Osteoblast (primary cell): Measurements from ENCODE around the gene MAPKAP1. TPM values are rescaled to one million over a fixed set of nuclear protein-coding genes. Genes with fewer than 3 reads are reported as not detected.

ENCODE experiments used
- DNase-seq: peaks from one replicate; pipeline ENCODE4 v3.0.0; 2011; ENCODE audit warnings: low spot score, mixed read lengths; ENCODE audit not compliant: insufficient read length; ENCODE audit errors: missing footprints
- H2AFZ ChIP-seq: 2 replicates; pipeline ENCODE4 v1.6.0; 2011; ENCODE audit warnings: mild to moderate bottlenecking, low read length
- H3K27ac ChIP-seq: 2 replicates; pipeline ENCODE4 v1.5.1; 2011; ENCODE audit warnings: mild to moderate bottlenecking, low read depth, low read length, moderate library complexity
- H3K27me3 ChIP-seq: 2 replicates; pipeline ENCODE4 v1.6.0; 2012; ENCODE audit warnings: mild to moderate bottlenecking, control low read depth, inconsistent platforms, low read length, moderate library complexity; ENCODE audit not compliant: insufficient read depth
- H3K36me3 ChIP-seq: 2 replicates; pipeline ENCODE4 v1.5.1; 2011; ENCODE audit warnings: mild to moderate bottlenecking, low read length, control low read depth, moderate library complexity; ENCODE audit not compliant: insufficient read depth
- H3K4me1 ChIP-seq: 2 replicates; pipeline ENCODE4 v1.5.1; 2011; ENCODE audit warnings: mild to moderate bottlenecking, low read length, control low read depth, moderate library complexity; ENCODE audit not compliant: insufficient read depth
- H3K4me2 ChIP-seq: 2 replicates; pipeline ENCODE4 v1.6.0; 2011; ENCODE audit warnings: mild to moderate bottlenecking, low read length; ENCODE audit not compliant: insufficient read depth
- H3K4me3 ChIP-seq: fragments of 200-600 bp; sonication (generic); 3 replicates; pipeline ENCODE4 v1.5.1; 2012; ENCODE audit warnings: mild to moderate bottlenecking, low read length, inconsistent platforms; ENCODE audit not compliant: insufficient read depth
- H3K79me2 ChIP-seq: 2 replicates; pipeline ENCODE4 v1.6.0; 2012; ENCODE audit warnings: mild to moderate bottlenecking, low read length, control low read depth, inconsistent platforms; ENCODE audit not compliant: insufficient read depth
- H3K9me3 ChIP-seq: 2 replicates; pipeline ENCODE4 v1.5.1; 2011; ENCODE audit warnings: low read depth, low read length, control low read depth
- H4K20me1 ChIP-seq: 2 replicates; pipeline ENCODE4 v1.6.0; 2012; ENCODE audit warnings: mild to moderate bottlenecking, low read length, control low read depth; ENCODE audit not compliant: insufficient read depth
- CTCF ChIP-seq: IDR thresholded peaks from 2 replicates; pipeline ENCODE4 v1.5.1; 2011; ENCODE audit warnings: mild to moderate bottlenecking, low read depth, low read length, moderate library complexity; ENCODE audit errors: extremely low read depth
- total RNA-seq: library from RNA; depleted of rRNA; stranded (reverse); fragments of >200 nt; gene quantifications from 2 replicates; pipeline ENCODE4 v1.2.3, GENCODE V29; 2012

Gene MAPKAP1
- total RNA-seq, 1 donor: 72.4 TPM

- peaks cover 73% of the 10 kb centered on the region for H3K79me2 ChIP-seq
- peak overlapping the region; percentile 46 for H3K4me3 ChIP-seq
Measured at GRCh38 chr9:125649826-125650225, 57.2 kb downstream of the MAPKAP1 start.

GRCh38 chr9:125649315-125649714 lies 57.7 kb downstream of the MAPKAP1 start:
- peaks cover 59% of the 10 kb centered on the region for H3K4me1 ChIP-seq
- H3K4me3 ChIP-seq: peak overlapping the region; percentile 46
- peaks cover 73% of the 10 kb centered on the region for H3K79me2 ChIP-seq

More at GRCh38 chr9:125649826-125650225, 57.2 kb downstream of the MAPKAP1 start:
- no peak for TF ChIP-seq CTCF
- Histone ChIP-seq H3K4me2 (peak overlapping the region; percentile 82), H3K36me3 (peaks cover 5% of the 10 kb centered on the region), H3K27ac (peak overlapping the region; percentile 95), H3K9me3 (no peaks in the 10 kb centered on the region), H4K20me1 (no peaks in the 10 kb centered on the region), H3K27me3 (no peaks in the 10 kb centered on the region), H3K4me1 (peaks cover 62% of the 10 kb centered on the region), H2AFZ (no peak overlapping the region)
- DNase-seq: no peak

GRCh38 chr9:125648294-125648693 lies 58.7 kb downstream of the MAPKAP1 start:
- Histone ChIP-seq H4K20me1 (no peaks in the 10 kb centered on the region), H3K27ac (peak overlapping the region; percentile 70), H3K36me3 (peaks cover 5% of the 10 kb centered on the region), H3K4me1 (peaks cover 57% of the 10 kb centered on the region), H2AFZ (no peak overlapping the region), H3K79me2 (peaks cover 73% of the 10 kb centered on the region), H3K9me3 (no peaks in the 10 kb centered on the region), H3K4me2 (peak overlapping the region; percentile 23), H3K27me3 (no peaks in the 10 kb centered on the region), H3K4me3 (no peak overlapping the region)
- TF ChIP-seq CTCF: no peak
- DNase-seq: no peak

More at GRCh38 chr9:125649315-125649714, 57.7 kb downstream of the MAPKAP1 start:
- H3K27me3 ChIP-seq: no peaks in the 10 kb centered on the region
- H3K36me3 ChIP-seq: peaks cover 5% of the 10 kb centered on the region
- H2AFZ ChIP-seq: no peak overlapping the region
- H3K4me2 ChIP-seq: peak overlapping the region; percentile 82
- no peak for TF ChIP-seq CTCF
- peak overlapping the region; percentile 95 for H3K27ac ChIP-seq
- H3K9me3 ChIP-seq: no peaks in the 10 kb centered on the region
- no peaks in the 10 kb centered on the region for H4K20me1 ChIP-seq
- DNase-seq: peak; percentile 86

GRCh38 chr9:125646621-125647100 lies 60.3 kb downstream of the MAPKAP1 start:
- H3K27ac ChIP-seq: peak overlapping the region; percentile 70
- peak overlapping the region; percentile 57 for H3K4me3 ChIP-seq
- TF ChIP-seq CTCF: no peak
- no peak for DNase-seq
- no peaks in the 10 kb centered on the region for H3K36me3 ChIP-seq
- H2AFZ ChIP-seq: no peak overlapping the region
- peaks cover 70% of the 10 kb centered on the region for H3K79me2 ChIP-seq
- H3K9me3 ChIP-seq: no peaks in the 10 kb centered on the region
- H3K27me3 ChIP-seq: no peaks in the 10 kb centered on the region
- H3K4me1 ChIP-seq: peaks cover 57% of the 10 kb centered on the region
- no peaks in the 10 kb centered on the region for H4K20me1 ChIP-seq
- H3K4me2 ChIP-seq: peak overlapping the region; percentile 80
